ENCODE results near the gene NAT16.
"Not testable (repeated sequence)": the region's sequence is repeated elsewhere in the genome, so short reads cannot be mapped to it uniquely, and the experiment has no call there.

Gene NAT16

DNA sequence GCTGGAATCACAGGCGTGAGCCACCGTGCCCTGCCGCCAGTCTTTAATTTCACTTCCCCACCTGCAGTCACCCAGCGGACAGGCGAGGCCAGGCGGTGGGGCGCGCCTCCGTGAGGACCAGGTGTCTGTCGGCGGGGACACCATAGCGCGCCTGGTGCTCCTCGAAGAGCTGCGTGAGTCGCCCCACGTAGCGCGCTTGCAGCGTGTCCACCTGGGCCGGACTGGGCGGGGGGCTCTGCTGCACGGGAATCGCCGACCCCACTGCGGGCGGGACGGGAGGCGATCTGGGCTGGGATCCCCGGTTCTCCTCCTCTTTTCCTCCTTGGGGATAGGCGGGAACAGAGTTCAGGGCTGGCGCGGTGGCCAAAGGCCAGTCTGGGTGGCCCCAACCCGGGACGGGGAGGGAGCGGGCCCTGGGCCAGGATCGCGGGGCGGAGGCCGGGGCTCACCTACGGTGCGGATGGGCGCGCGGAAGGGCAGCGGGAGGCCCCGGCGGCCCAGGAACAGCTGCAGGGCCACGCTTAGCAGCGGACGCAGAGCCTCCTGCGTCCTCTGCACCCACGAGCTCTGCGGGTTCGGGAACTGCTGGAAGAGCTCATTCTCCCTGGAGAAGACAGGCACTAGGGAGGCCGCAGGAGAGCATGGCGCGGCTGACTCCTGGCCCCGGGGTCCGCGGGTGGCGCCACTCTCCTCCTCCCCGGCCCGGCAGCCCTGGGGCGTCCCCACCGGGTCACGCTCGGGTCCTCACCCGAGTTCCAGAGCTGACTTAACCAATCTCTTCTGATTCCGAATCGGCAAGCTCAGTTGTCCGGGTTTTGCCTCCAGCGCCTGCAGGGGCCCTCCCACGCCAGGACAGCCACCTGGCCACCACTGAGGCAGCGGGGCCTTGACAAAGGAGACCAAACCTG lies 21.9 kb upstream of the NAT16 start:
- DNase-seq (ENCODE audit: low read depth in 2 of 2): no peak

DNA sequence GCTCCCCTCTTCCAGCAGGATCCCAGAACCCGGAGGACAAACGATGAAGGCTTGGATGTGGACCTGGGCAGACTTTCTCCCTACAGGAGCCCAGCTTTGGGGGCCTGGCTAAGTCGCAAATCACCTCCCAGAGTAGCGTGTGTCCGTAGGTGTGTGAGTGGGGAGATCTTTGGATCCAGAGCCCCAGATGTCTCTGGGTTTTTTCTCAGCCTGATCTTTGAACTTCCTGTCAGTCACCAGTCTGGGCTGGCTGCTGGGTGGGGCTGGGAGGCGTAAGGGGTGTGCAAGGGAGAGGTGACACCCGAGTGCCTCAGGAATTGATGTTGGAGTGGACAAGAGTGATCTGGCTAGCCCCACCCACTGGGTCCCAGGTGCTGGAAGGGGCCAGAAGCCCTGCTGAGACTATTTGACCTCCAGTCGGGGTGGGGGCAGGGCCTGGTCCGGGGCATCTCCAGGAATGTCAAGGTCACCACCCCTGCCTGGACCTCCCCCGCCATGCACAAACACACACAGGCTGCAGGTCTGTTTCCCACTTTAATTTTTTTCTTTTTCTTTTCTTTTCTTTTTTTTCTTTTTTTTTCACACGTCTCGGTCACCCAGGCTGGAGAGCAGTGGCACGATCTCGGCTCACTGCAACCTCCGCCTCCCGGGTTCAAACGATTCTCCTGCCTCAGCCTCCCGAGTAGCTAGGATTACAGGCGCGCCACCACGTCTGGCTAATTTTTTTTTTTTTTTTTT lies 20.9 kb upstream of the NAT16 start, which contains the start of gene MOGAT3:
MOGAT3 (minus strand) TSS at position 175 of the 738 bp plus-strand sequence. CDS start 182 bp downstream, outside the sequence.
- no peak for DNase-seq (ENCODE audit: low read depth in 2 of 2)

DNA sequence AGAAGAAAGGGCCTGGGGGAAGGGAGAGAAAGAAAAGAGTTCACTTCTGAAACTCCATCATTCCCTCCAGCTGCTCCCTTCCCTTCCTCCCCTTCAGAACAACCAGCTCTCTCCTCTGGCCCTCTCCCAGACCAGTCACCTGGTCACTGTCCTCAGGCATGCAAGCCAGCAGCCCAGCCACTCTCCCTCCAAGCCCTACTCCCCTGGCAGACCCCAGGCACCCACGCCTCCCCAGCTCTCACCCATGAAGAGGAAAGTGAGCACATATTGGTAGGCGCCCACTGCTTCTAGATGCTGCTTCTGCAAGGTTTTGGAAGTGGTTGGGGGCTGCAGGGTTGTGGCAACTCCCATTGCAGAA lies 20.4 kb upstream of the NAT16 start:
- no peak for DNase-seq (ENCODE audit: low read depth in 2 of 2)

DNA sequence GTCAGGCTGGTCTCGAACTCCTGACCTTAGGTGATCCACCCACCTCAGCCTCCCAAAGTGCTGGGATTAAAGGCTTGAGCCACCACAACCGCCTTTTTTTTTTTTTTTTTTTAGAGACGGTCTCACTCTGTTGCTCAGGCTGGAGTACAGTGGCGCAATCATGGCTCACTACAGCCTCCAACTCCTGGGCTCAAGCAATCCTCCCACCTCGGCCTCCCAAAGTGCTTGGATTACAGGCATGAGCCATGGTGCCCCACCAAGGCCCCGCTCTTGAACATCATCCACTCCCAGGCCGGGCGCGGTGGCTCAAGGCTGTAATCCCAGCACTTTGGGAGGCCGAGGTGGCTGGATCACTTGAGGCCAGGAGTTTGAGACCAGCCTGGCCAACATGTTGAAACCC lies 19.4 kb upstream of the NAT16 start:
- not testable (repeated sequence) for DNase-seq (ENCODE audit: low read depth in 2 of 2)

DNA sequence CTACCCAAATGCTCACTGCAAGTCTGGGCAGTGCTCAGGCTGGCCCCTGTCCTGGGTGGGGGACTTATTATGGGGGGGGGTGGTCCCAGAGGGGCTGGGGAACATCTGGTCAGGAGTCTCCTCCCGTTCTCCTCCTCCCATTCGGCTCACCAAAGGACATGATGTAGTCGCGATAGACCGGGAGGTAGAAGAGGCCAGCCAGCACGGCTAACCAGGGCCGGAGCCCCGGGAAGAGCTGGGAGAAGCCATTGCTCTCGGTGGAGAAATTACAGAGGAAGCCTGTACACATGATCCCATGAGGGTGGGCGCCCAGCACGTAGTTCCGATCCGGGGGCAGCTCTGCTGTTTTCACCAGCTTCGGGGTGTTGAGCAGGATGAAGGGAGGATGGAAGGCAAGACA lies 18.4 kb upstream of the NAT16 start:
- no peak for DNase-seq (ENCODE audit: low read depth in 2 of 2)

DNA sequence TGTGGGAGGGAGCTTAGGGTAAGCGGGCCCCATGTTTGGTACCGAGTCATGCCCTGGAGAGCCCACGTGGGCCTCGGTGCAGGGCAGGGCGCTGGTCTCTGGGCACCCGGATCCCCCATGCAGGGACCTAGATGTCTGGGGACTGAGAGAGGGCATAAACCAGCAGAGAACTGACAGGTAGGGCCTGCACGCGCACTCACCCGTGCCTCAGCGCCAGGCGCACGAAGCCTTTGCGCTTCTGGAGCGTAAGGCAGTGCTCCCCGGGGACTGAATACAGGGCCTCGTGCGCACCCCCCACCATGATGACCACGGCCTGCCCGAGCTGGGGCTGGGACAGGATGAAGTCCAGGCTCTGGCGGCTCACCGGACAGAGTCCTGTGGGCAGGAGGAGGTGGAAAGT lies 17.9 kb upstream of the NAT16 start:
- DNase-seq (ENCODE audit: low read depth in 2 of 2): no peak

DNA sequence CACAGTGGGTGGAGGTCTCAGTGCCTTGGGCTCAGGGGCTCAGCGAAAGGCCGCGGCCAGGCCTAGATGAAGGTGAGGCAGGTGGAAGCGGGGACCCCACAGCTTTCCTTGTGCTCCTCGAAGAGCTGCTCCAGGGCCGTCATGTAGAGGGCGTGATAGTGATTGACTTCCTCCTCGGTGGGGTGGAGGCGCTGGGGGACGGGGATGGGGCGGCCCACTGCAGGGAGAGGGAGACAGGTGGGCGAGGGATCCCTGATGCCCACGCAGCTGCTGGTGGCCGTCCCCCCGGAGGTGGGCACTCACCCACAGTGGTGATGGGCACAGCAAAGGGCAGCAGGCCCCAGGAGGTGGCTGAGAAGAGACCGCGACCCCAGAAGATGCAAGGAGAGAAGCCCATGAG lies 15.8 kb upstream of the NAT16 start:
- no peak for DNase-seq (ENCODE audit: low read depth in 2 of 2)

DNA sequence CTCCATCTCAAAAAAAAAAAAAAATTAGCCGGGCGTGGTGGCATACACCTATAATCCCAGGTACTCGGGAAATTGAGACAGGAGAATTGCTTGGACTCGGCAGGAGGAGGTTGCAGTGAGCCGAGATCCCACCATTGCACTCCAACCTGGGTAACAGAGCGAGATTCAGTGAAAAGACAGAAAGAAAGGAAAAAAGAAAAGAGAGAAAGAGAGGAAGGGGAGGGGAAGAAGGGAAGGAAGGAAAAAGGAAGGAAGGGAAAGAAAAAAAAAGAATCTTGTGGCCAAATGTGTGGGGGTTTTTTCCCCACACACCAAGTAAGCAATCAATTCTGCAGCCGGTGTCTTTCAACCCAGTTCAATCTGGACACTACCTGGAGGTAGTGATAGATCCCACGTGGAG lies 9.0 kb upstream of the NAT16 start:
- DNase-seq (ENCODE audit: low read depth in 2 of 2): no peak

DNA sequence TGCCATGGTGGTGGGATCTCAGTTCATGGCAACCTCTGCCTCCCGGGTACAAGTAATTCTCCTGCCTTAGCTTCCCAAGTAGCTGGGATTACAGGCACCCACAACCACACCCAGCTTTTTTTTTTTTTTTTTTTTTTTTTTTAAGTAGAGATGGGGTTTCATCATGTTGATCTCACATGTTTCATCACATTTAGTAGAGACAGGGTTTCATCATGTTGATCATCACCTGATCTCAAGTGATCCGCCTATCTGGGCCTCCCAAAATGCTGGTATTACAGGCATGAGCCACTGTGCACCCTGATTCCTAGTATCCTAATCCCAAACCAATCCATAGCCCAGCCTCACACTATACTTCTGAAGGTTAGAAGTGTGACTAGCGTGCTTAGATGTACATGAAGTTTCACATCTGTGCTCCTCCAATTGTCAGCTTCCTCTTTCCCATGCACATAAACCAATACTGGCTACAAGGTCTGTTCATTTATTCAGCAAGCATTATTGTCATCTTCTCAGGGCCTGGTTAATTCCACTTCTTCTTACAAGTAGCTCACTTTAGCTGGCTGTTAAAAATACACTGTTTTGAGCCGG lies 6.8 kb upstream of the NAT16 start:
- DNase-seq (ENCODE audit: low read depth in 2 of 2): no peak

DNA sequence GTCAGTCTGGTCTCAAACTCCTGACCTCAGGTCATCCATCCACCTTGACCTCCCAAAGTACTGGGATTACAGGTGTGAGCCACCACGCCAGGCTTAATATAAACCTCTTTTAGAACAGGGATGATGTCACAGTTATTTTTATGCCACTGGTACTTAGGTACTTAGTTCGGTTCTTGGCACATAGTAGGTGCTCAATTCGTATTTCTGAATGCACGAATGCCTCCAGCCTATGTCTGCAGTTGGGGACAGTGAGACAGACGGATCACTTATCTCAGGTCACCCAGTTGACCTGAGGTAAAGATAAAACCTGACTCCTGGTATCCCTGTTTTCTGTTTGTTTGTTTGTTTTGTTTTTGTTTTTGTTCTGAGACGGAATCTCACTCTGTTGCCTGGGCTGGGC lies 6.1 kb upstream of the NAT16 start:
- DNase-seq (ENCODE audit: low read depth in 2 of 2): no peak

DNA sequence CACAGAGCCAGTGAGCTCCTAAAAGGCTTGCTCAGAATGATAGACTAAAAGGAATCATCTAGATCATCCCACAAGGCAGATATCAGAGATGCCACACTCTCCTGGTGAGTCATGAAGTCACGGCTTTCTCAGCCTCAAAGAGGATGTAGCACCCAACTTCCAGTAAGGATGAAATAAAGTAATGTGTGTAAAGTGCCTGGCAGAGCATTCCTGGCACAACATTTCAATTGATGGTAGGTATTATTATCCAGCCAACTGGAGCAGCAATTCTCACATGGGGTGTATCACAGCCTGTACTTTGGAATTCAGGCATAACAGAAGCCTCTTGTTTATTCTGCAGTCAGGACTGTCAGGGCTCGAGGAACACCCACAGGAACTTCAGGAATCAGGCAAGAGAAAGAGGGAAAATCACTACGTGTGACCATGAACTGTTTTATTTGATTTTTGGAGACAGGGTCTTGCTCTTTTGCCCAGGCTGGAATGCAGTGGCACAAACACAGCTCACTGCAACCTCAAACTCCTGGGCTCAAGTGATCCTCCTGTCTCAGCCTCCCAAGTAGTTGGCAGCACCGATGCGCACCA lies 5.3 kb upstream of the NAT16 start:
- DNase-seq (ENCODE audit: low read depth in 2 of 2): no peak

DNA sequence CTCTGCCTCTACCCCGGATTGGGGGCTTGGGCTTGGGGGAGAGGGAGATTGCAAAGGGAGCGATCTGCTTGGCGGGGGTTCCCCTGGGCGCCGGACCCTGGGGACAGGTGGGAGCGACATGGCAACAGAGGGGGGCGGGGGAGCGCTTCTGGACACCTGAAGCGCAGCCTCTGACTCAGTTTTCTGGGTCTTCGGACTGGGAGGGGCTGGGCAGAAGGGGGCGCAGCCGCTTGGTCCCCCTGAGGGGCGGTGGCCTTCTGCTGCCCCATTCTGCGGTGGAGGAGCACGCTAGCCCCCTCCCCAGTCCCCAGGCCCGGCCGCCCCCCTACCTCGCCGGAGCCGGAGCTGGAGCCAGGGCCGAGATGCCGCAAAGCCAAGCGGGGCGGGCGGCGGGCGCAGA lies 380 bp downstream of the NAT16 start:
- DNase-seq (ENCODE audit: low read depth in 2 of 2): no peak

DNA sequence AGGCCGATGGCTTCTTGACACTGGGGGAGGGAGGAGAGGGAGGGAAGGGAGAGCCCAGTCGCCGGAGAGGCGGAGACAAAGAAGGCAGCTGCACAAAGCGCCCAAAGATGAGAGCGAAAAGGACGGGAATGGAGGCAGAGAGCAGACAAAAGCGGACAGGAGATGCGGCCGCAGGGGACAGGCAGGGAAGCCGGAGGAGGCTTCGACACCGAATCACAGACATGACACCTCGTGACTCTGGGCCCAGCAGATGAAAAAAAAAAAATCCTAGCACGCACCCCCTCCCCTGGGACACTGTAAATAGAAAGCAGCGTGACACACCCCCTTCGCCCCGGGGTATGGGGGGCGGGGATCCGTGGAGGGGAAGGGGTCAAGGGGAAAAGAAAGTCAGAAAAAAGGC lies 976 bp downstream of the NAT16 start:
- DNase-seq (ENCODE audit: low read depth in 2 of 2): no peak

DNA sequence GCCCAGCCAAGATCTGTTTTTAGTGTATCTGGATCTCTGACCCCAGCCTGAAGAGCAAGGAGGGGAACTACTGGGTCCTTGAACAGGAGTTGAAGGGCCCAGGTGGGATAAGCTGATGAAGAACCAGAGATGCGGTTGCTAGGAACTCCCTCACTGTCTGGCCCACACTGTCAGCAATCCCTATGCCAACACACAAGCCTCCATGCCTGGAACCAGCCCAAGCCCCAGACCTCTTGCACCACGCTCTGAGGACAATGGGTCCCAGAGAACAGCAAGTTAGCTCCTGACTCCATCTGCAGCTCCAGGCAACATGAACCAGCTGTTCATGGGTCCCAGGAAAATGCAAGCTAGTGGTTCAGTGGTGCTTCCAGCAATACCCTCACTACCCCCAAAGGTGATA lies 2.4 kb downstream of the NAT16 start:
- no peak for DNase-seq (ENCODE audit: low read depth in 2 of 2)

DNA sequence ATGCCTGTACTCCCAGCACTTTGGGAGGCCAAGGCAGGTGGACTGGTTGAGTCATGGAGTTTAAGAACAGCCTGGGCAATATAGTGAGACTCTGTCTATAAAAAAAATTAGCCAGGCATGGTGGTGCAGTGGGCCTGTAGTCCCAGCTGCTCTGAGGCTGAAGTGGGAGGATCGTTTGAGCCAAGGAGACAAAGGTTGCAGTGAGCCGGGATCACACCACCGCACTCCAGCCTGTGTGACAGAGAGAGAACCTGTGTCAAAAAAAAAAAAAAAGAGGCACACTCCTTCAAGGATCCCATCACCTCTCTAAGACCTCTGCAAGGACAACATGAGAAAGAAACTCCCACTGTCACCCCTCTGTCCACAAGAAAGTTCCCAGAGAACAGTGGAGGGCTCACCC lies 4.4 kb downstream of the NAT16 start:
- no peak for DNase-seq (ENCODE audit: low read depth in 2 of 2)

DNA sequence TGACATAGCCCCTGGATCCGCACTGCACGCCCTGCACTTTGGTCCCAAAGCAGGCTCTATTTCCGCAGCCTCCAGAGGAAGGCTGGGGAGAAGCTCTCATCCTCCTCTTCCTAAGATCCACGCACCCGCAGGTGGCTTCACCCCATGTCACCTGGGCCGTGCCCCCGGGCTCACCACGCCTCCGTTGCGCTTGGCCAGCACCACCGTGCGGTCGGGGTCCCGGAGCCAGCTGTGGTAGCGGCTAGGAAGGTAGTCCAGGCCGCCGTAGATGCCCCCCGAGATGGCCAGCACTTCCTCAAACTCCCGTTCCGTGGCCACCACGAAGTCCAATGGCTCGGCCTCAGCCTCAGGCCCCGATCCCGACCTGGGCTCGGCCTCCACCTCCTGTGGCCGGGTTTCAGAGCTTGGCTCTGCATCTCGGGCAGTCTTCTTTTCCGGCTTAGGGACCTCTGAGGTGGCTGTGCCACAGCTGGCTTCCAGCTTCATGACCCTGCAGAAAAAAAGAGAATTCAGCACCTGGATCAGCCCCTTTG lies 5.7 kb downstream of the NAT16 start:
- DNase-seq (ENCODE audit: low read depth in 2 of 2): no peak

DNA sequence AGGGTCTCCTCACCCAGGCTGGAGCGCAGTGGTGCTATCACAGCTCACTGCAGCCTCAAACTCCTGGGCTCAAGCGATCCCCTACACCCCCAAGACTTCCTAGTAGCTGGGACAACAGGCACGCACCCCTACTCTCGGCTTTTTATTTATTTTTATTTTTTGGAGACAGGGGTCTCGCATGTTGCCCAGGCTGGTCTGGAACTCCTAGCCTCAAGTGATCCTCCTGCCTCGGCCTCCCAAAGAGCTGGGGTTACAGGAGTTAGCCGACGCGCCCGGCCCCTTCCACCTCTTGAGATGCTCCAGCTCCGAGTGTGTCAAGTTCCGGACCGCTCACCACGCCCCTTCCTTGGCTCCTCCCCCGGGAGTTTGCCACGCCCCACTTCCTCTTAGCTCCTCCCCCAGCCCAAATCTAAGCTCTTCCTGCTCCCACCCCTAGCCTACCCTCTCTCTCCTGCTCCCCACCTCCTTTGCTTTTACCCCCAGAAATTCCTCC lies 6.3 kb downstream of the NAT16 start:
- DNase-seq (ENCODE audit: low read depth in 2 of 2): no peak

DNA sequence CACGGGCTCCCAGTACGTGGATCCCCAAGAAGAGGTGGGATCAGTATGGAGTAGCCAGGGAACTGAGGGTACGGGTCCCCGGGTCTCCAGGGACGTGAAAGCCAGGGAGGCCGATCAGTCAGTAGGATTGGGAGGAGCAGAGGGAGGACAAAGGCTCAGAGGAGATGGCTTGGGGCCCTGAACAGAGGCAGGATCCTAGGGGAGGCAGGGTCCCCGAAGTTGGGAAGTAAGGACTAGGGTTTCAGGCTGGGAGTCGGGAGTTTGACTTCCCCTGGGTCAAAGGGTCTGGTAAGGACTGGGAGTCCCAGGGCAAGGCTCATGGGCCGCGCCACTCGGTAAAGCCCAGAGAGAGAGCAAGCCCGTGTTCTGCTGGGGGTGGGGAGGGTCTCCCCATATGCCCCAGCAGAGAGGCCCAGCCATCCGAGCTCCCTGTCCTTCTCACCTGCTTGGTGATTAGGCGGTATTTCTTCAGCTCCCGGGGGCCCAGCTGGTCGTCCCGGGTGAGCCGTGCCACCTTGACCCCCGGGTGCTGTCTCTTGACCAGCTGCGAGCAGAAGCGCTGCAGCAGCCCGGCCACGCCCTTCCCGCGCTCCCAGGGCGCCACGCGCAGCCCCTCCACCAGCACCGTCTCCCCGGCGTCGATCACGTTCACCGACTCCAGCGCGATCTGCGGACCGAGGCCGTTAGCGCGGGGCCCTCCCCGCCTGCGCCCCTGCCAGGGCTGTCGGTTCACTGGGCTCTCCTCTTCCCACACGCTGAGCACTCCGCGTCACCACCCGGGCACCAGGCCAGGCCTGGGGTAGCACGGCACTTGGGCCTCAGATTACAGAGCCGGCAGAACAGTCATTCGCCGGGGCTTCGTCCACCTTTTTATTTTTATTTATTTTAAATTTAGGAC lies 7.0 kb downstream of the NAT16 start:
- DNase-seq (ENCODE audit: low read depth in 2 of 2): no peak

DNA sequence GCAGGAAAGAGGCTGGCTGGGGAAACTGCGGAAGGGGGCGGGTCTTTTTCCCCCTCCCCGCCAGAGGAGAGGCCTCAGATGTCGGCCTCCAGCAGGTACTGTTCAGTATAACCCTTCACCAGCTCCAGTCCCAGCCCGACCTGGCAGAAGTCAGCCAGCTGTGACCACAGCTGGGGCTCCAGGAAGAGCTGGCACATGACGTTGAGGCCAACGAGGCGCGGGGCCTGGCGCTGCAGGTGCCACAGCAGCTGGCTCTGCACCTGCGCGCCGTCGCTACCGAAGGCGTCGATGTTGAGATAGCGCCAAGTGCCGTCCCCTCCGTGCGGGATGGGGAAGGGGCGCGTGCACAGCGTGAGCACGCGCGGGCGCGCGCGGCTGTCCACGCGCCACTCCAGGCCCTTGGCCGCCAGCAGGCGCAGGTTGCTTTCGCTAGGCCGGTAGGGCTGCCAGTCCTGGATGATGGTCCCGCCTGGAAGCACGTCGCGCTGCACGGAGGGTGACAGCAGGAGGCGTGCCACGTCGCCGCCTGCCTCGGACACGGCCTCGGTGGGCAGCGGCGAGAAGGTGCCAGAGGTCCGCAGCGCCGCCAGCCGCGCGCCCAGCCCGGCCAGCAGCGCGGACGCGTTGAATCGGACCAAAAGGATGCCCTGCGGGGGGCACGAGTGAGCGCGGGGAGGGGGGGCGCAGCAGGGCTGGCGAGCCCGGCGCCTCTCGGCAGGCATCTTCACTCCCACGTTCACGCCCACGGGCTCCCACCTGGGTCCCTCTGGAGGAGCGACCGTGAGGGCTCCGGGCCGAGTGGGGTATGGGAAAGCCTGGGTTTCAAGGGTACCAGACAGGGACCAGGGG lies 7.9 kb downstream of the NAT16 start:
- no peak for DNase-seq (ENCODE audit: low read depth in 2 of 2)

DNA sequence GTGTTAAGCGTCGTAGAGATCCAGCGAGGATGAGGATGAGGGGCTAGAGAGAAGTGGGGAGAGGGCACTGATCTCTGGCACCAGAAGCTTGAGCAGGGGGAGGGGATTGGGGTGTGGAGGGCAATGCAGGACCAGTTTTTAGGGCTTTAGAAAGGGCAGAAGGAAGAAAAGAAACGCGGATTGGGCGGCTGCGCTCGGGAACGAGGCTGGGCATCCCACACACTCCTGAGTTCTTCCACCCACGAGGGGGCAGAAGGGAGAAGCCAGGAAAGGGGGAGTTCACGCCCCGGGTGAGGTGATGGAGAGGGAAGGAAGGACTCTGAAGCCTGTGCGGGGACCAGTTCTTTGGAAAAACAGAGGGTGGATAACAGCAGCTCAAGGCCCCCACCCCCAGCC lies 8.7 kb downstream of the NAT16 start:
- no peak for DNase-seq (ENCODE audit: low read depth in 2 of 2)
